Measurements from ENCODE around the gene TOP3A. TPM values are rescaled to one million over a fixed set of nuclear protein-coding genes. Genes with fewer than 3 reads are reported as not detected.

The TOP3A gene
- total and polyA plus RNA-seq, 2 of the 13 experiments (the other 11 are each of a cell fraction or from before 2014, with no cell fraction given), result 16.9 to 36.8 TPM

GRCh38 chr17:18270046-18270931, 44.5 kb downstream of the TOP3A start (continued):
- TF ChIP-seq CERS6 (CRISPR knock-in tag; IDR thresholded peaks at IDR 0.05) (no peak), RBM22 (optimal IDR thresholded peaks at IDR 0.05; ENCODE audit: low read length) (peak; percentile 61)

GRCh38 chr17:18267927-18268711, 46.7 kb downstream of the TOP3A start:
- Histone ChIP-seq H3K36me3 (replicated peaks in 1 of 2; ENCODE audit: control insufficient read depth in 1 of 2, insufficient read depth in 2 of 2, low read length in 2 of 2) (peaks cover 4 to 23% of the 10 kb centered on the region in 2 experiments; a peak in 4 of 5 replicates), H3K4me3 (replicated peaks in 1 of 3; ENCODE audit: insufficient read depth in 1 of 3, low read depth in 2 of 3, low read length in 3 of 3) (no peak overlapping the region), H3K27me3 (ENCODE audit: control insufficient read depth in 1 of 2, insufficient read depth in 2 of 2, low read length in 2 of 2) (no peaks in the 10 kb centered on the region), H3K9ac (ENCODE audit: insufficient read depth, low read depth, low read length) (no peak overlapping the region), H3K27ac (ENCODE audit: extremely low read length, insufficient read depth, low read length) (no peak overlapping the region), H3K4me2 (ENCODE audit: low read depth, low read length) (no peak overlapping the region), H2AFZ (ENCODE audit: low read length) (no peak overlapping the region), H3K4me1 (ENCODE audit: insufficient read depth, low read length) (no peaks in the 10 kb centered on the region), H4K20me1 (ENCODE audit: insufficient read depth, low read length) (no peaks in the 10 kb centered on the region), H3K9me3 (ENCODE audit: low read length) (no peaks in the 10 kb centered on the region), H3K79me2 (ENCODE audit: insufficient read depth, low read length) (no peaks in the 10 kb centered on the region)
- FAIRE-seq (no peak), DNase-seq (ENCODE audit: low spot score) (no peak), ATAC-seq (peak; percentile 57)
- in situ Hi-C loops (cut with HindIII; ENCODE audit: extremely low pct_ligation_motif_present, low pct_unique_long_range_greater_than_20kb), result no loop called here
- intact Hi-C loops (cut with micrococcal nuclease; ENCODE audit: unreplicated experiment), result no loop called here
- no TSS peak for BruUV-seq (replicated peaks)
- WGBS (ENCODE audit: low lambda C conversion rate), result 54% methylated on average over 9 of the region's 14 CpGs
- ChIA-PET CTCF (ENCODE audit: low intra/inter-chr PET ratio, low total read pairs) (no interaction called here), POLR2A (interaction anchor here (1.5 to 1.6 kb wide), 2 partner anchors 9 to 44 kb away, joined by 4 to 5 read pairs; no protein-coding TSS in a partner anchor)
- TF ChIP-seq AGO2 (optimal IDR thresholded peaks at IDR 0.05; ENCODE audit: low read depth, low read length) (peak; percentile 29), HOMEZ (CRISPR knock-in tag; IDR thresholded peaks at IDR 0.05; ENCODE audit: low read depth) (no peak), ZNF317 (CRISPR knock-in tag; IDR thresholded peaks at IDR 0.05) (no peak), ATF4 (CRISPR knock-in tag; IDR thresholded peaks at IDR 0.05) (peak in 1 of 2 experiments; percentile 70; a peak in 1 of 4 replicates), ZNF383 (CRISPR knock-in tag; IDR thresholded peaks at IDR 0.05; ENCODE audit: borderline replicate concordance) (no peak), E2F5 (CRISPR knock-in tag; conservative IDR thresholded peaks at IDR 0.05) (no peak), ZNF780A (CRISPR knock-in tag; IDR thresholded peaks at IDR 0.05) (no peak), ZNF576 (CRISPR knock-in tag; IDR thresholded peaks at IDR 0.05) (no peak), SIN3B (IDR thresholded peaks at IDR 0.05; ENCODE audit: low read length) (no peak), SNAPC5 (CRISPR knock-in tag; IDR thresholded peaks at IDR 0.05; ENCODE audit: borderline replicate concordance) (no peak), ZBTB37 (CRISPR knock-in tag; IDR thresholded peaks at IDR 0.05) (no peak)

Data from HepG2 (cell line).